Thyroid gland (tissue), 4 donors: ENCODE measurements around the gene ALPG. TPM values are rescaled to one million over a fixed set of nuclear protein-coding genes. Genes with fewer than 3 reads are reported as not detected.
"Not testable (repeated sequence)": the region's sequence is repeated elsewhere in the genome, so short reads cannot be mapped to it uniquely, and the experiment has no call there.

ENCODE experiments used
- DNase-seq, 2 donors: peaks; one replicate each; pipeline ENCODE4 v3.0.0-alpha.2; 2019
- H3K27ac ChIP-seq, 3 donors: fragments of 200-600 bp; sonication (generic); 1 replicate in 2 of 3; 2 replicates in 1 of 3; pipeline ENCODE4 v1.5.1; 2016 to 2019; ENCODE audit warnings: mild to moderate bottlenecking in 1 of 3, moderate library complexity in 1 of 3
- H3K27me3 ChIP-seq: fragments of 200-600 bp; sonication (generic); one replicate; pipeline ENCODE4 v1.5.1; 2019
- H3K36me3 ChIP-seq, 2 donors: fragments of 200-600 bp; sonication (generic); one replicate each; pipeline ENCODE4 v1.5.1; 2016 to 2019
- H3K4me1 ChIP-seq, 2 donors: fragments of 200-600 bp; sonication (generic); one replicate each; pipeline ENCODE4 v1.5.1; 2017 to 2019
- H3K4me3 ChIP-seq, 3 donors: fragments of 200-600 bp; sonication (generic); replicated peaks in 1 of 3; 1 replicate in 2 of 3; 2 replicates in 1 of 3; pipeline ENCODE4 v1.5.1; 2016; ENCODE audit warnings: mild to moderate bottlenecking in 1 of 3
- H3K9me3 ChIP-seq: fragments of 200-600 bp; sonication (generic); one replicate; pipeline ENCODE4 v1.5.1; 2017
- CTCF ChIP-seq, 6 experiments: fragments of 200-600 bp in 3 of 6; fragments of 450-650 bp in 3 of 6; sonication (generic) in 3 of 6; IDR thresholded peaks; one replicate each; pipeline ENCODE4 v1.5.1; 2016 to 2019; ENCODE audit warnings: antibody characterized with exemption in 6 of 6, mild to moderate bottlenecking in 2 of 6, inconsistent platforms in 1 of 6, moderate library complexity in 1 of 6
- POLR2A ChIP-seq, 2 donors: fragments of 450-650 bp; IDR thresholded peaks; one replicate each; pipeline ENCODE4 v1.6.1; 2017; ENCODE audit warnings: antibody characterized with exemption in 2 of 2, mild to moderate bottlenecking in 2 of 2, moderate library complexity in 1 of 2
- WGBS, 2 donors: methylation state at CpG; one replicate each; pipeline ENCODE4 v1.1.5; 2017; 5-methylcytosine and 5-hydroxymethylcytosine counted together
- intact Hi-C: fragments of 100-400 bp; cut with DNase I; formaldehyde crosslinking; loops from one replicate; pipeline ENCODE4 v1.15.1; 2023
- total RNA-seq, 4 donors: library from RNA; depleted of rRNA; stranded (reverse); fragments of >200 nt; gene quantifications; one replicate each; pipeline ENCODE4 v1.2.3, GENCODE V29; 2016

The ALPG gene
- total RNA-seq, 4 donors from 2014 or later, result not detected

GRCh38 chr2:232382331-232383225, 24.1 kb upstream of the ALPG start:
- Histone ChIP-seq H3K27me3 (peaks cover 15% of the 10 kb centered on the region), H3K27ac (no peak overlapping the region), H3K36me3 (no peaks in the 10 kb centered on the region), H3K9me3 (no peaks in the 10 kb centered on the region), H3K4me1 (peaks cover 5 to 16% of the 10 kb centered on the region in 2 donors), H3K4me3 (no peak overlapping the region)
- DNase-seq, result no peak
- TF ChIP-seq POLR2A (IDR thresholded peaks at IDR 0.05) (no peak), CTCF (IDR thresholded peaks at IDR 0.05) (no peak)
- intact Hi-C loops, result no loop called here
- 60% methylated on average over 16 to 18 of the region's 18 CpGs for WGBS, 2 donors

DNA sequence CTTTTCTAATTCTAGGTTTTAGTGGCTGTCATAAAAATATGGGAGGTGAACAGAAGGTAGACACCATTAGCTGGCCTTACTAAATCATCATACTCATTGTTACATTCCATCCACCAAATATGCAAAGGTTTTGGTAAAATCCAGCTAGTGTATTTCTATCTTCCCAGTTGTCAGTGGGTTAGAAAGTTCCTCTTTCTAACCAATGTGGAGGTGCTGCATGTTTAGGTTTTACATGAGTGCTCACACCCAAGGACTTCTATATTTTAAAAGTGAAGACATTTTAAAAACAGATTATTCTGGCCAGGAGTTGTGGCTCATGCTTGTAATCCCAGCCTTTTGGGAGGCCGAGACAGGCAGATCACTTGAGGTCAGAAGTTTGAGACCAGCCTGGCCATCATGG, 22.2 kb upstream of the ALPG start:
- no peak for DNase-seq
- 89% methylated on average over 1 of the region's 1 CpG for WGBS, 2 donors
- Histone ChIP-seq H3K9me3 (no peaks in the 10 kb centered on the region), H3K36me3 (no peaks in the 10 kb centered on the region), H3K4me1 (peaks cover 5 to 25% of the 10 kb centered on the region in 2 donors), H3K4me3 (no peak overlapping the region), H3K27ac (no peak overlapping the region), H3K27me3 (peaks cover 22% of the 10 kb centered on the region)
- TF ChIP-seq POLR2A (IDR thresholded peaks at IDR 0.05) (no peak), CTCF (IDR thresholded peaks at IDR 0.05) (no peak)
- intact Hi-C loops, result no loop called here

- DNase-seq, H3K4me3 ChIP-seq, H3K9me3 ChIP-seq, H3K36me3 ChIP-seq, intact Hi-C loops, H3K27ac ChIP-seq: not testable (repeated sequence)
- peaks cover 5 to 25% of the 10 kb centered on the region in 2 donors for H3K4me1 ChIP-seq
- peaks cover 22% of the 10 kb centered on the region for H3K27me3 ChIP-seq
Measured at GRCh38 chr2:232385058-232385457, 21.6 kb upstream of the ALPG start.

GRCh38 chr2:232385660-232386489, 20.8 kb upstream of the ALPG start:
- WGBS, 2 donors, result 13 to 14% methylated on average over 21 to 22 of the region's 24 CpGs
- peaks cover 5 to 25% of the 10 kb centered on the region in 2 donors for H3K4me1 ChIP-seq

GRCh38 chr2:232386490-232386739, 20.2 kb upstream of the ALPG start:
- H3K4me3 ChIP-seq, result no peak overlapping the region
- no peak overlapping the region for H3K27ac ChIP-seq
- no peaks in the 10 kb centered on the region for H3K36me3 ChIP-seq
- H3K27me3 ChIP-seq, result peaks cover 22% of the 10 kb centered on the region
- no peak for DNase-seq
- H3K9me3 ChIP-seq, result no peaks in the 10 kb centered on the region
- 3 to 9% methylated on average over 6 to 22 of the region's 23 CpGs for WGBS, 2 donors
- peaks cover 5 to 25% of the 10 kb centered on the region in 2 donors for H3K4me1 ChIP-seq
- TF ChIP-seq CTCF (IDR thresholded peaks at IDR 0.05) (no peak), POLR2A (IDR thresholded peaks at IDR 0.05) (no peak)
- intact Hi-C loops, result no loop called here

More at GRCh38 chr2:232385660-232386489, 20.8 kb upstream of the ALPG start:
- Histone ChIP-seq H3K27me3 (peaks cover 22% of the 10 kb centered on the region), H3K27ac (no peak overlapping the region), H3K36me3 (no peaks in the 10 kb centered on the region), H3K4me3 (no peak overlapping the region), H3K9me3 (no peaks in the 10 kb centered on the region)
- TF ChIP-seq POLR2A (IDR thresholded peaks at IDR 0.05) (no peak), CTCF (IDR thresholded peaks at IDR 0.05) (no peak)
- intact Hi-C loops, result no loop called here
- no peak for DNase-seq
